ENCODE data around the gene LEKR1.
"Not testable (repeated sequence)": the region's sequence is repeated elsewhere in the genome, so short reads cannot be mapped to it uniquely, and the experiment has no call there.

LEKR1 gene

DNA sequence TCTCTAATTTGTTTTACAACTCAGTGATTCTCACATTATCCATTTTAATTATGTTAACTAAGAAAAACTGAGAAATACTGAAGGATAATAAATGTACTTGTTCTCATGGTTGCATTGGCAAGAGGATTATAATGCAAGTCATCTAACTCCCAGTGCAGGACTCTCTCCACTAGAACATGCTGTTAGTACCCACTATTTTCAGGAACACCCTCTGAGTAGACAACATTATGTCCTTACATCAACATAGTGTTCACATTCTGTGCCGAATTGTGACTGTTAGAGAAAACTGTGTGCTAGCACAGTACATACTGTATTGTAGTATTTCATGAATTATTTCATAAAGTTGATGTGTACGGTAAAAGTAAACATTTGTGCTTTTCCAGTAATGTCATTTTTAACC lies 80.1 kb downstream of the LEKR1 start:
- no peak for DNase-seq (ENCODE audit: low spot score)

DNA sequence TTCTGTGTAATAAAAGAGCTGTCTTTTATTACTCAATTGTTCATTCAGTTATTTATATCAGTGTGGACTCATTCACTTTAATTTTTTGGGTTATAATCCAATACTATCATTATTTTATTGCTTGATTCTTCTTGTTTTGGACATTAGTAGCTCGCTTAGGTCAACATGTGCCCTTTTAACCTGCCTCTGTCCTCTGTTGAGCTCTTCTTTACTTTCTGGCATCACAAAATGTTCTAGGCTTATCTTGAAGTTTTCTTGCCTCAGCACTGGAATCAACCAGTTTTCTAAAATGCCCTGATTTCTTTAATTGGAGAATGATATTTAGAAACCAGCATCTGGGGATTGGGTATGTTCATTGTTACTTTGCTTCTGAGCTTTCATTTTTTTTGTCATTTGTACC lies 82.2 kb downstream of the LEKR1 start:
- DNase-seq (ENCODE audit: low spot score): no peak

DNA sequence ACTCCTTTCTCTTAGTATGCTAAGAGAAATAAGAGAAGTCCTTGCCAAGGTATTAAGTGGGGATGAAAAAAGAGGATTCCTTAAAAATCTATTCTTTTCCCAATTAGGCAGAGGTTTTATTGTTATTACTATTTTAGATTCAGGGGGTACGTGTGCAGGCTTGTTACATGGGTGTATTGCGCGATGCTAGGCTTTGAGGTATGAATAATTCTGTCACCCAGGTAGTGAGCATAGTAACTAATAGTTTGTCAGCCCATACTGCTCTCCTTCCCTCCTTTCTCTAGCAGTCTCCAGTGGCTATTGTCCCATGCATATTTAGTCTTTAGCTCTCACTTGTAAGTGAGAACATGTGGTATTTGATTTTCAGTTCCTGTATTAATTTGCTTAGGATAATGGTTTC lies 83.9 kb downstream of the LEKR1 start:
- no peak for DNase-seq (ENCODE audit: low spot score)

DNA sequence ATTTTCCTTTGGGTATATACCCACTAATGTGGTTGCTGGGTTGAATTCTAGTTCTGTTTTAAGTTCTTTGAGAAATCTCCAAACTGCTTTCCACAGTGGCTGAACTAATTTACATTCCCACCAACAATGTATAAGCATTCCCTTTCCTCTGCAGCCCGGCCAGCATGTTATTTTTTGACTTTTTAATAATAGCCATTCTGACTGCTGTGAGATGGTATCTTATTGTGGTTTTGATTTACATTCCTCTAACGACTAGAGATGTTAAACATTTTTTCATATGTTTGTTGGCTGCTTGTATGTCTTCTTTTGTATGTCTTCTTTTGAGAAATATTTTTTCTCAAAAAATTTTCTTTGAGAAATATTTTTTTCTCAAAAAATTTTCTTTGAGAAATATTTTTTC lies 84.7 kb downstream of the LEKR1 start:
- not testable (repeated sequence) for DNase-seq (ENCODE audit: low spot score)

DNA sequence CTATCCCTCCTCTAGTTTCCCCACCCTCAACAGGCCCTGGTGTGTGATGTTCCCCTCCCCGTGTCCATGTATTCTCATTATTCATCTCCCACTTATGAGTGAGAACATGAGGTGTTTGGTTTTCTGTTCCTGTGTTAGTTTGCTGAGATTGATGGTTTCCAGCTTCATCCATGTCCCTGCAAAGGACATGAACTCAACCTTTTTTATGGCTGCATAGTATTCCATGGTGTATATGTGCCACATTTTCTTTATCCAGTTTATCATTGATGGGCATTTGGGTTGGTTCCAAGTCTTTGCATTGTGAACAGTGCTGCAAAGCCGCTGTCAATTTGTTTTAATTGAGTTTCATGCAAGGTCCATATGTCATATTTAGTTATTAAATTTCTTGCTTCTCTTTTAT lies 88.1 kb downstream of the LEKR1 start:
- DNase-seq (ENCODE audit: low spot score): not testable (repeated sequence)

DNA sequence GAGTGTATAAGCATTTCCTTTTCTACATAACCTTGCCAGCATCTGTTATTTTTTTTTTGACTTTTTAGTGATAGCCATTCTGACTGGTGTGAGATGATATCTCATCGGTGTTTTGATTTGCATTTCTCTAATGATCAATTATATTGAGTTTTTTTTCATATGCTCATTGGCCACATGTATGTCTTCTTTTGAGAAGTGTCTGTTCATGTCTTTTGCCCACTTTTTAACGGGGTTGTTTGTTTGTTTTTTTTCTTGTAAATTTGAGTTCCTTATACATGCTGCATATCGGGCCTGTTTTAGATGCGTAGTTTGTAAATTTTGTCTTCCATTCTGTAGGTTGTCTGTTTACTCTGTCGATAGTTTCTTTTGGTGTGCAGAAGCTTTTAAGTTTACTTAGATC lies 89.2 kb downstream of the LEKR1 start:
- DNase-seq (ENCODE audit: low spot score): no peak

DNA sequence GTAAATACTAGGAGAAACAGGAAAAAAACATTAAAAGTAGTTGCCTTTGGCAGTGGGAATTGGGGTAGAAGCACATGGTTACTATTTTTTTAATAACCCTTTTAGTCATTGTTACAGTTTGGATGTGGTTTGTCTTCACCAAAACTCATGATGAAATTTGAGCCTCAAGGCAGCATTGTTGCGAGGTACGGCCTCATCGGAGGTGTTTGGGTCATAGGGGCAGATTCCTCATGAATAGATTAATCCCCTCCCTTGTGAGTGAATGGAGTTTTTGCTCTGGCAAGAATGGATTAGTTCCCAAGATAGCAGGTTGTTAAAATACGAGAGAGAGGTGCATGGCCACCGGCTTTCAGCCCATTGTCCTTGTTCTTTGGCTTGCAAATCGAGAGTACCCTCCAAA lies 92.6 kb downstream of the LEKR1 start:
- DNase-seq (ENCODE audit: low spot score): no peak

DNA sequence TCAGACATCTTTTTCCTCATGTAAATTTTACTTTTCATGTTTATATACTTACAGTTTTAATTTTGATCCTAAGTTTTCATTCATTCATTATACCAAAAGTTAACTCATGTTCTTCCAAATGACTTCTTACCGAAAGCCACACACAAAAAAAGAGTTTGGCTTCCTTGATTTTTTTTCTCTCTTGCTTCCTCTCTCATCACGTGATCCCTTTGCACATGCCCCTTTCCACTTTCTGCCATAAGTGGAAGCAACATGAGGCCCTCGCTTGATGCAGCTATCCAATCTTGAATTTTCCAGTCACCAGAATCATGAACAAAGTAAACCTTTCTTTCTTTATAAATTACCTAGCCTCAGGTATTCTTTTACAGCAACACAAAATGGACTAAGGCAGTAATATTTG lies 93.7 kb downstream of the LEKR1 start:
- no peak for DNase-seq (ENCODE audit: low spot score)

DNA sequence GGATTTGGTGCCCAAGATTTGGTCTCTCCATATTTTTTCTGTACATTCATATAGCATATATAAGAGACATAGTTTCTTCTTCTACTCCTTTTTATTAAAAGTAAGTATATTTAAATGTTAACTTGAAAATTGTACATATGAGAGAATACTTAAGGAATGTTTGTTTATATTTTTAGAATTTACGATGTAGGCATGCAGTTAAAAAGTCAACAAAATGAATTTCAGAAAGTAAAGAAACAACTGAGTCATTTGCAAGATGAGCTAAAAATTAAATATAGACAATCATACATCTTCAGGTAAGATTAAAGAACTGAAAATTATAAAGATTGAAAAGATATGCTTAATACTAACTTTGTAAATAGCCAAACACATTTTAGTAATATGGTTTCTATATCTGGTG lies 94.2 kb downstream of the LEKR1 start:
- DNase-seq (ENCODE audit: low spot score): no peak

DNA sequence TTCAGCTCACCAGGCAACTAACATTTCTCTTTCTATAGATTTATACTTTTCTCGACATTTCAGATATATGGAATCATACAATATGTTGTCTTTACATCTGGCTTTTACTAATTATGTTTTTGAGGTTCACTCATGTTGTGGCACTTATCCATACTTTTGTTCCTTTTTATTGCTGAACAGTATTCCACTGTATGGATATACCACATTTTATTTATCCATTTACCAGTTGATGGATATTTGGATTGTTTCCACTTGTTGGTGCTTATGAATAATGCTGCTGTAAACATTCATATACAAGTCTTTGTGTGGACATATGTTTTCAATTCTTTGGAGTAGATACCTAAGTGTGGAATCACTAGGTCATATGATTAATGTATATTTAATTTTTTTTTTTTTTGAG lies 97.2 kb downstream of the LEKR1 start:
- no peak for DNase-seq (ENCODE audit: low spot score)

DNA sequence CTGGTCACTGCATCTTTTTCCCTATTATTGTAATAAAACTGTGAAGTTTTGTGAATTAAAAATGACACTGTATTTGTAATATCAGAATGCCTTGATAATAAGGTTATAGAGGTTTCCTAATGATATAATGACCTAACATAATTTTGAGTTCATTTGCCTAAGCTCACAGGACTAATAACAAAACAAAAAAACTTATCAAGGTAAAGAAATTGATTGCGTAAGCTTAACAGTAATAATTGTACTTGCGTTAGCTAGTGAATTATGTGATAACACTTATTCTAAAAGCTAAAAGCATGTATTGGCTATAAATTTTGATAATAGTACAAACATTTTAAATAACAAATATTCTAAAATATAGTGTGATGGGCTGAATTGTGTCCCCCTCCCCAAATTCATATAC lies 112.6 kb downstream of the LEKR1 start:
- DNase-seq (ENCODE audit: low spot score): no peak

DNA sequence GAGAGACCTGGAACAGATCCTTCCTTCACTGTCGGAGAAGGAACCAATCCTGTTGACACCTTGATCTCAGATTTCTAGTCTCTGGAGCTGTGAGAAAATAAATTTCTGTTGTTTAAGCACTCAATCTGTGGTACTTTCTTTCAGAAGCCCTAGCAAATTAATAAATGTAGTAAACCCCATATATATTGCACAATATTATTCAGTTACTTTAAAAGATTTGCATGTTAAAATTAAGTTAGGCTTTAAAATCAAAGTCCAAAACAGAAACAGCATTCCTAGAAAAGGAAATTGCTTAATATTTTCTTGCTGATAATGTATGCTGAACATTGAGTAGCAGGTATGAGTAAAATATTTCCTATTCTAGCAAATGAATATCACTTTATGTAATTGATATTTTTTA lies 113.2 kb downstream of the LEKR1 start:
- no peak for DNase-seq (ENCODE audit: low spot score)

DNA sequence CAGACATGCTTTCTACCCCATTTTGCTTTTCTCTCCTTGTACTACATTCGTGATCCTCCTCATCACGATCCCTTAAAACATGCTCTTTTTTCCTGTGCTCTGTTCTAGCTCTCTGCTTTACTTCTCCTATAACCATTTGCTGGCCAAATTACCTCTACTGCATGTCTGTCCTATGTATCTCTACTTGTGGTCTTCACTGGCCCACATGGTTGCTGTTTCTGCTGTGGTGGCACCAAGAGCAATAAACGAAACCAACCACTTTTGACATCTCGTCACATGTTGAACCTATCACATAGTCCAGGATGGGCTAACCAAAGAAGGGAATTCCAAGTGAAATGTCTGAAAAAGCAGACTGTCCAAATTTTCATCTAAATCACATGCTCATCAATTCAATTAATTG lies 115.2 kb downstream of the LEKR1 start:
- no peak for DNase-seq (ENCODE audit: low spot score)

DNA sequence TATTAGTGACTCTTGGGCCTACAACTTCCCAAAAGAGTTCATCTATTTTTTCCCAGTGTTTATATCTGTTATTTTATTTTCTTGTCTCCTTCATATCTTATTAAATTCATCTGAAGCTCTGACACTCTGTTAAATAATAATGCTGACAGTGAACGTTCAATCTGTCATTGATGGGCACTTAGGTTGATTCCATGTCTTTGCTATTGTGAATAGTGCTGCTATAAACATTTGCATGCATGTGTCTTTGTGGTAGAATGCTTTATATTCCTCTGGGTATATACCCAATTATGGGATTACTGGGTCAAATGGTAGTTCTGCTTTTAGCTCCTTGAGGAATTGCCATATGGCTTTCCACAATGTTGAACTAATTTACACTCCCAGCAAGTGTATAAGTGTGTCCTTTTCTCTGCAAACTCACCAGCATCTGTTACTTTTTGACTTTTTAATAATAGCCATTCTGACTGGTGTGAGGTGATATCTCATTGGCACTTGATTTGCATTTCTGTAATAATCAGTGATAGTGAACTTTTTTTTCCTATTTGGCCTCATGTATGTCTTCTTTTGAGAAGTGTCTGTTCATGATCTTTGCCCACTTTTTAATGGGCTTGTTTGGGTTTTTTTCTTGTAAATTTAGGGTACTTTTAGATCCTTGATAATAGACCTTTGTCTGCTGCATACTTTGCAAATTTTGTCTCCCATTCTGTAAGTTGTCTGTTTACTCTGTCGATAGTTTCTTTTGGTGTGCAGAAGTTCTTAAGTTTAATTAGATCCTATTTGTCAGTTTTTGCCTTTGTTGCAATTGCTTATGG lies 122.5 kb downstream of the LEKR1 start:
- DNase-seq (ENCODE audit: low spot score): no peak

DNA sequence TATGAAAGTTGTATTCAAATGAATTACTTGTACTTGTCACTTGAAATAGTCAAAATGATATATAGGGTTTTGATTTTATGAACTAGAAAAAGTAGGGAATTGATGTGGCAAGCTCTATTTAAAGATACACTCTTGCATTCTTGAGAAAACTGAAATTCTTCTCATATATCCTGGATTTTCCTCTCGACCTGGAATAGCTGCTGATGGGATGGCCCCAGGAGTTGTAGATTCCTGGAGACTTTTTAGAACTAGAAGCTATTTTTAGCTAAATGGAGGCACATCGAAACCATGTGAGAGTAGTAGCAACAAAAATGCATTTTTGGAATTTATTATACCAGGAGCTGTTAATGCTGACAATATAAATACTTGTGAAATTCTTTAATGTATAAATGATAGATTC lies 125.9 kb downstream of the LEKR1 start:
- no peak for DNase-seq (ENCODE audit: low spot score)

DNA sequence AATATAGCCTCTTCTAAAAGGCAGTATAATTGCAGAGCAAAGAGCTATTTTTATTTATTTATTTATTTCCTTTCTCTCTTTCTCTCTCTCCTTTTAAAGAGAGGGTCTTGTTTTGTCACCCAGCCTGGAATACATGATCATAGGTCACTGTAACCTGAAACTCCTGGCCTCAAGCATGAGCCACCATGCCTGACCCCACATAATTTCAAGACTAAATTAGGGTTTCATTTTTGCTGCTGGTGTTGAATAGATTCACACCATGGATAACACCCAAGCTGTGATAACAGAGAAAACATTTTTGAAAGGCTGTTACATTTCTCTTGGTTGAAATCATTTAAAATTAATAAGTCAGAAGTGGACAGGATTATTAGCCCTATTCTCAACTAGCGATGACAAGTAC lies 131.6 kb downstream of the LEKR1 start:
- DNase-seq (ENCODE audit: low spot score): no peak

DNA sequence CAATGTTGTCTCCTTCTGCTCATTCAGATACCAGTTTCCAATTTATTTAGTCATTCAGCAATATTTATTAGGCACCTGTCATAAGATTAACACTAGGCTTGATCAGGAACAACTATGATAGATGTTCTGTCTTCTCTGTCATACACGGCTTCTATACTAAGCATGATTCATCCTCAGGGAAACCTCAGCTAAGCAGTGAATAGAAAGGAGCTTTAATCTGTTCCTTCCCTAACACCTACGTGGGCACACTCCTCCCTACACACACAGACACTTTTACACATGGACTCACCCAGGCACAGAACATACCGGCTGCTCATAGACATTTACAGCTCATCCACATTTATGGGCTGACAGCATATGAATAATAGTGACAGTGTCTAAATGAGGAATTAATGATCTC lies 136.9 kb downstream of the LEKR1 start:
- DNase-seq (ENCODE audit: low spot score): no peak

DNA sequence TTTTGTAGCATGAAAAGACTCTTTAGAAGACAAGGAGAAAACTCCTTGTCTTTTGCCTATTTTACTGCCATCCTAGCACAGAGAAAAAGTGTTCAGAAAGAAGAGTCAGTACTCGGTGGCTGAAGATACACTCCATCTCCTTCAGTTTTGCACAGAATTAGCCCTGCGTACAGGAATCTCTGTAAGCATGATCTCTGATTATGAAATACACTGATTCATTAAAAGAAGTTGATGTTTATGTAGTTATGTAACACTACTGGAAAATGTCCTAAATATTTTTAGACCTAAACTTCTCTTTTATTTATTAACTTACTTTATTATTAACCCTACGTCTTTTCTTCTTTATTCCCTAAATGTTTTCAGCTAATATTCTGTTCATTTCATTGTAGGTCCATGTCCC lies 138.4 kb downstream of the LEKR1 start:
- DNase-seq (ENCODE audit: low spot score): no peak

DNA sequence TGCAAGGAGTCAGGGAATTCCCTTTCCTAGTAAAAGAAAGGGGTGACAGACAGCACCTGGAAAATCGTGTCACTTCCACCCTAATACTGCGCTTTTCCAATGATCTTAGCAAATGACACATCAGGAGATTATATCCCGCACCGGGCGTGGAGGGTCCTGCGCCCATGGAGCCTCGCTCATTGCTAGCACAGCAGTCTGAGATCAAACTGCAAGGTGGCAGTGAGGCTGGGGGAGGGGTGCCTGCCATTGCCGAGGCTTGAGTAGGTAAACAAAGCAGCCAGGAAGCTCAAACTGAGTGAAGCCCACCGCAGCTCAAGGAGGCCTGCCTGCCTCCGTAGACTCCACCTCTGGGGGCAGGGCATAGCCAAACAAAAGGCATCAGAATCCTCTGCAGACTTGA lies 140.2 kb downstream of the LEKR1 start:
- DNase-seq (ENCODE audit: low spot score): not testable (repeated sequence)

DNA sequence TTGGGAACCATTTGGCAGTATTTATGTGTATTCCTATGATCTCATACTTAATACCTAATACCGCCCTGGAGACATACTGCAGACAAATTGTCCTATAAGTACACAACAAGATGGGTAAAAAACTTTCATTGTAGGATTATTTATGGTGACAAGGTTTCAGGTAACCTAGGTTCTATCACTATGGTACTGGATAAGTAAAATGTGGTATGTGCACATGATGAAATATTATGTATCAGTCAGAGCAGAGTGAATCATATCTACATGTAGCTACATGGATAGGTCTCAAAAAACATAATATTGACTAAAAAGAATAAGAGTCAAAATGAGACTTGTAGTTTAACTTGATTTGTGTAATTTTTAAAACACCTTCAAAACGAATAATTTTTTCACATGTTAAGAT lies 147.8 kb downstream of the LEKR1 start:
- DNase-seq (ENCODE audit: low spot score): no peak

DNA sequence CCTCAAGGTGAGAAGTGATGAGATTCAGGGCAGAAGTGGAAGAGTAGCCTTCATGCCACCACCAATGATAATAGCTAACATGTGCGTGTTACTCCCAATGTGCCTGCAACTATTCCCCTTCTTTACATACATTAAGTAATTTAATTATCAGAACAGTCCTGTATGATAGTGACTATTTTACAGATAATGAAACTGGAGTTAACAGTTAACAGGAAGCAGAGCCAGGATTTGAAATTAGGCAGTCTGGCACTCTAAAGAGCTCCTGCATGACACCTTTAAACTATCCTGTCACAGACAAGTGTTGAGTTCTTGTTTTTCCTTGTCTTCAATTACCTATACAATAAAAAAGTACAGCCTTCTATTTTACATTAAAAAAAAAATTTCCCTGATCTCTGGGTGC lies 148.8 kb downstream of the LEKR1 start:
- DNase-seq (ENCODE audit: low spot score): no peak

DNA sequence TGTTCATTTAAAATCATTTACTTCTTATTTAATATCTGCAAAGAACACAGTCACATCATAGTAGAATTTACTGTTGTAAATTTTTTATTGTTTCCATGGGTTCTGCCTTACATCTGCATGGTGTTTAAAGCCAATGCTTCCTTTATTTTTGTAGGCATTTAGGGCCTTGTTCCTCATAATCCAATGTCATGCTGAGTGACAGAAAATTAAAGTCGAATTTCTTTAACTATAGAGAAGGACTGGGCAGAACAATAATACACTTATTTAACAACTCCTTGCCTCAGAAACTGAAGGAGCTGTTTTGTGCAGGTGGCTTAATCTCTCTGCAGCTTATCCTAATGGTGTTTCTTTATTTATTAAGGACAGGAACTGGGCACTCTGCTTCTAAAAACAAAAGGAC lies 149.6 kb downstream of the LEKR1 start:
- no peak for DNase-seq (ENCODE audit: low spot score)

DNA sequence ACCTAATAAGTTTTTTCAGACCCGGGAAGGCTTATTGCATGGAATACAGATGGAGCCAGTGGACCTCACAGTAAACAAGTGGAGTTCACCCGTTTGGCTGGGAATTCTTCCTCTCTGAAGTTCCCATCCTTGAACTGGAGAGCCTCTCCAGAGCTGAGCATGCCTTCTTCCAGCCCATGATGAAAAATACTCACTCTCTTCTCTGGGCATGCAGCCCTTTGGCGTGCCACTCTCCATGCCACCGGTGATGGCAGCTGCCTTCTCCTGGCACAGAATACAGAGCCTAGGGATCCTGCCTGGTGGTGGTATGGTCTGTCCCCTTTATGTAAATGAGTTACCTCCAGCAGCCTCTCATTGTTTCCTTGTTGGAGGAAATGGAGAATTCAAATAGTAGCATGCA lies 150.8 kb downstream of the LEKR1 start:
- no peak for DNase-seq (ENCODE audit: low spot score)

DNA sequence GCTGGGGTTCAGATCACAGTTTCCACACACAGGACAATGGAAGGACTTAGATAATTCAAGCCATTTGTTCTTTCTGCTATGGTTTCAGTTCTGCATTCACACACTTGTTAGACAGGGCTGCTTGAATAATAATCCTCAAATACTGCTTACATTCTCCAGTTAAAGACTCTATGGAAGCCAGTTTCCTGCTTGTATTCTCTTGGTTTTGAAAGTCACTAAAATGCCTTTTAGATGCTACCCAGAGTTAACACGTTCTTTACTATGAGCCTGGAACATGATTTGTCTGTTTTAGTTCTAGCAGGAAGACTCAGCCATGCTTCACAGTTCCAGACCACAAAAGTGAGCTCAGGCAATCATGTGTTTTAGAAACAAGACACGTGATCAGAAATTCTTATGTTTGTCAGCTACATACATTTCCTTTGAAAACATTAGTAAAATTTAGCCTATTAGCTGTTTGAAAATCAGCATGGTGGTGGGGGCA lies 152.4 kb downstream of the LEKR1 start:
- DNase-seq (ENCODE audit: low spot score): no peak
